ENCODE data around the gene AREG. TPM values are rescaled to one million over a fixed set of nuclear protein-coding genes. Genes with fewer than 3 reads are reported as not detected.

The AREG gene
- total and polyA plus RNA-seq, 2 of the 4 experiments (the other 2 are of a cell fraction) = 0.17 to 0.18 TPM

DNA sequence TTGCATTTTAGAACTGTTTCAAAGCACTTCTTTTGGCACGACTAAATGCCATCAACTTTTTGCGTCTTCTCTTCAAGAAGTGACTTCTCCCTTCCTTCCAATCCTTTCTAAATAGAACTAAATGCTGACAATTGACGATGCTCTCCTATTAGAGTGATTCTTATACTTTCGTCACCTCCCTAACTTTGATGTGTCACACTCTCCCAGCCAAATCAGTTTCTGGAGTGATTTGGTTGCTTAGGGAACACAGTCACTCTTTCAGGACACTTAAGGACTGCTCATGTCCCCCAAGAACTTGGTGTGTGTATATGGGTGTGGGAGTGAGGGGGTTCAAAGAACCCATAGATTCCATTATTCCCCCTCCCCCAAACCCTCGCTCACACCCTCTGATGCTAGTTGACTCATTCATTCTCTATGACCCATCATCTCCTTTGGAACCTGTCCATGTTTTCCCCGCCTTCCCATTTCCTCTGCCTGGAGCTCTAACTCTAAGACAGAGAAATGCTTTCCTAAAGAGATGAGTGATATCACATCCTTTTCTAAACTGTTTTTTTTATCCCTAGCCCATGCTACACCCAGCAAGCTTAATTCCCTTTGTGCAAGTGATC lies 26.8 kb upstream of the AREG start:
- Histone ChIP-seq H2BK120ac (ENCODE audit: low read depth, low read length) (peak overlapping the region; percentile 86), H3K4me1 (ENCODE audit: control insufficient read depth, insufficient read depth, low read length) (peaks cover 5% of the 10 kb centered on the region; the same call in 1 of the 2 replicates), H3K9ac (ENCODE audit: low read depth, low read length) (no peak overlapping the region), H2AK5ac (ENCODE audit: low read depth, low read length) (peak overlapping the region; percentile 93), H3K4ac (ENCODE audit: low read depth, low read length) (peak overlapping the region; percentile 90), H3K9me3 (ENCODE audit: control insufficient read depth, insufficient read depth, low read length) (no peaks in the 10 kb centered on the region), H3K4me2 (ENCODE audit: low read depth, low read length) (no peak overlapping the region), H2BK15ac (ENCODE audit: low read depth, low read length) (peak overlapping the region; percentile 67; the same call in 2 of the 3 replicates), H2AK9ac (replicated peaks; ENCODE audit: low read depth, low read length, poor library complexity) (no peak overlapping the region), H2BK20ac (ENCODE audit: low read depth, low read length) (peak overlapping the region; percentile 75), H3K23ac (ENCODE audit: low read depth, low read length) (peak overlapping the region; percentile 83), H3K9me1 (ENCODE audit: insufficient read depth, low read length) (peaks cover 3% of the 10 kb centered on the region; the same call in 1 of the 2 replicates), H3K79me1 (ENCODE audit: low read depth in 1 of 2, low read length in 2 of 2) (no peaks in the 10 kb centered on the region), H3K14ac (replicated peaks; ENCODE audit: low read depth, low read length) (peak overlapping the region; percentile 60), H4K91ac (ENCODE audit: insufficient read depth, low read depth, low read length) (peak overlapping the region; percentile 17; the same call in 1 of the 2 replicates), H2BK5ac (ENCODE audit: low read depth, low read length, poor library complexity, severe bottlenecking) (peak overlapping the region; percentile 63), H4K20me1 (ENCODE audit: insufficient read depth, low read length) (no peaks in the 10 kb centered on the region), H3K27ac (ENCODE audit: insufficient read depth, low read length) (peak overlapping the region; percentile 22; the same call in 1 of the 2 replicates), H3K27me3 (ENCODE audit: control insufficient read depth, insufficient read depth, low read length) (no peaks in the 10 kb centered on the region), H4K8ac (ENCODE audit: low read depth in 2 of 2, low read length in 2 of 2) (peak overlapping the region in 1 of 2 experiments; percentile 77; a peak in 2 of 4 replicates), H3K4me3 (ENCODE audit: insufficient read depth, low read depth, low read length) (no peak overlapping the region), H2AFZ (replicated peaks; ENCODE audit: low read length, poor library complexity) (peak overlapping the region; percentile 62), H4K5ac (ENCODE audit: low read depth, low read length) (no peak overlapping the region), H3K56ac (ENCODE audit: extremely low read depth, insufficient read depth, low read length) (peak overlapping the region; percentile 32; the same call in 1 of the 2 replicates), H3K18ac (ENCODE audit: low read depth, low read length) (peak overlapping the region; percentile 67; the same call in 1 of the 2 replicates), H3K36me3 (ENCODE audit: control insufficient read depth, insufficient read depth, low read length) (no peaks in the 10 kb centered on the region)
- ChIA-PET POLR2A (ENCODE audit: unreplicated experiment) (no interaction called here), CTCF (no interaction called here)
- TF ChIP-seq MAZ (IDR thresholded peaks at IDR 0.05; ENCODE audit: borderline replicate concordance, low read depth, low read length) (no peak), RAD21 (IDR thresholded peaks at IDR 0.05; ENCODE audit: low read length) (no peak), FOS (IDR thresholded peaks at IDR 0.05; ENCODE audit: low read depth, low read length) (peak; percentile 41; the same call in 1 of the 2 replicates), RFX5 (IDR thresholded peaks at IDR 0.05; ENCODE audit: low read depth, low read length) (no peak), MXI1 (IDR thresholded peaks at IDR 0.05; ENCODE audit: borderline replicate concordance, low read depth, low read length) (no peak)
- BruUV-seq (replicated peaks) = no TSS peak
- DNase-seq (peak; percentile 87), ATAC-seq (ENCODE audit: low read depth) (peak; percentile 71)
- in situ Hi-C loops (cut with MboI; ENCODE audit: low sequenced_read_pairs) = no loop called here
- intact Hi-C loops (cut with micrococcal nuclease) = no loop called here
- WGBS, 2 experiments (ENCODE audit: extremely low coverage in 2 of 2, insufficient read length in 1 of 2) = no CpG with 5 or more reads among the region's 6 CpGs
- dilution Hi-C loops (cut with HindIII; ENCODE audit: low sequenced_read_pairs, unreplicated experiment) = no loop called here

All from IMR-90 (cell line).